GM21619 (cell line): ENCODE measurements around the gene AXL.
"Not testable (repeated sequence)": the region's sequence is repeated elsewhere in the genome, so short reads cannot be mapped to it uniquely, and the experiment has no call there.

Experiments used
- ATAC-seq: cut with Tn5 transposase; IDR thresholded peaks from one replicate; pipeline ENCODE4 v1.9.1; 2021; ENCODE audit not compliant: unreplicated experiment

The AXL gene

DNA sequence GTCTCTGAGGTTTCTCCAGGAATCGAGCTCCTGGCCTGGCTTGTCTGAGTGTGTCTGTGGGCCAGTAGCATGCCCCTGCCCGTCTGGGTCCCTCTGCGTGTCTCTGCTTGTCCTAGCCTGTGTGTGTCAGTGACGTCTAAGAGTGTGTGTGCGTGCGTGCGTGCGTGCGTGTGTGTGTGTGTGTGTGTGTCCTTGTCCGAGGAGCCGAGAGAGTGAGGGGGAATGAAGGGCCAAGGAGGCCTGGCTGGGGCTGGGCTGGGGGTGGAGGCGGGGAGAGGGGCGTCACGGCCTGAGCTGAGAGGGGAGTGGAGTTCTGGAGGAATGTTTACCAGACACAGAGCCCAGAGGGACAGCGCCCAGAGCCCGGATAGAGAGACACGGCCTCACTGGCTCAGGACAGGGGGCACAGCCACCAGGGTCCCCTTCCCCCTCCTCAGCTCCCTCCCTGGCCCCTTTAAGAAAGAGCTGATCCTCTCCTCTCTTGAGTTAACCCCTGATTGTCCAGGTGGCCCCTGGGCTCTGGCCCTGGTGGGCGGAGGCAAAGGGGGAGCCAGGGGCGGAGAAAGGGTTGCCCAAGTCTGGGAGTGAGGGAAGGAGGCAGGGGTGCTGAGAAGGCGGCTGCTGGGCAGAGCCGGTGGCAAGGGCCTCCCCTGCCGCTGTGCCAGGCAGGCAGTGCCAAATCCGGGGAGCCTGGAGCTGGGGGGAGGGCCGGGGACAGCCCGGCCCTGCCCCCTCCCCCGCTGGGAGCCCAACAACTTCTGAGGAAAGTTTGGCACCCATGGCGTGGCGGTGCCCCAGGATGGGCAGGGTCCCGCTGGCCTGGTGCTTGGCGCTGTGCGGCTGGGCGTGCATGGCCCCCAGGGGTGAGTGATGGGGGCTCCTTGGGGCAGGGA, at the start of gene AXL:
Gene AXL, plus strand, starts transcription at position 609 of the 893 bp plus-strand sequence. Its CDS starts 170 bp downstream, at position 779.
- ATAC-seq: no peak

DNA sequence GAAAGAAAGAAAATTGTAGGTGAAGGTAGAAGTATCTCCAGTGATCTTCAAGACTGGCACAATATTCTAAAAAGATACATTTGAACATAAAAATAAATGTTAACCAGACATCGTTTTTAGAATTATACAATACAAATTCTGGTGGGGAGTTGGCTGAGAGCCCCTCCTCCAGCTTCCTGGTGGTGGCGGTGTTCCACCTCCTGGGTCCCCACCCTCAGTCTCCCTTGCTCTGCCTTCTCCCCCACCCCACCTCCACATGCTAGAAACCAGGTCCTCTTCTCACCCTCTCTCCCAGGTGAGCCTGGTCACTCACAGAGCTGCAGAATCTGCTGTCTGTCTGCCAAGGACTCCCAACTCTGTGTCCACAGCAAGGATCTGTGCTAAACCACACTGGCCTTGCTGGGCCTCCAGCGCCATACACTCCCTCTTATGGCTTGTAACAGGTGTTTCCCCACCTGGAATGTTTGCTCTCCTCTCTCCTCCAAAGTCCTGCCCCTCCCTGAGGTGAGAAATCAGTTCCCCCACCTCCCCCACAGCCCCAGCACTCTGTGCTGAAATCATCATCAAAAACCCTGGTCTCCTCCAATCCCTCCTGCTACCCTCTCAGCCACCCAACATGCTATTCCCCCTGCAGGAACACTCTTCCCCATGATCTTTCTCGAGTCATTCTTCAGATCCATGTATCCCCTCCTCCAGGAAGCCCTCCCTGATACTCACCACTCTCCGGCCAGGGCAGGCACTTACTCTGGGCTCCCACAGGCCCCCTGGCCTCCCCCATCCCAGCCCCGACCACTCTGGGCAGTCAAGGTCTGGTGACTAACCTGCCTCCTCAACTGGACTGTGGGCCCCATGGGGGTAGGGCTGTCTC, 46.5 kb upstream of the AXL start:
- ATAC-seq: no peak

GRCh38 chr19:41174297-41174928, 44.6 kb upstream of the AXL start:
- no peak for ATAC-seq

- ATAC-seq: no peak
Observed at GRCh38 chr19:41175801-41176777, 42.9 kb upstream of the AXL start.

GRCh38 chr19:41180173-41180572, 38.9 kb upstream of the AXL start:
- not testable (repeated sequence) for ATAC-seq

DNA sequence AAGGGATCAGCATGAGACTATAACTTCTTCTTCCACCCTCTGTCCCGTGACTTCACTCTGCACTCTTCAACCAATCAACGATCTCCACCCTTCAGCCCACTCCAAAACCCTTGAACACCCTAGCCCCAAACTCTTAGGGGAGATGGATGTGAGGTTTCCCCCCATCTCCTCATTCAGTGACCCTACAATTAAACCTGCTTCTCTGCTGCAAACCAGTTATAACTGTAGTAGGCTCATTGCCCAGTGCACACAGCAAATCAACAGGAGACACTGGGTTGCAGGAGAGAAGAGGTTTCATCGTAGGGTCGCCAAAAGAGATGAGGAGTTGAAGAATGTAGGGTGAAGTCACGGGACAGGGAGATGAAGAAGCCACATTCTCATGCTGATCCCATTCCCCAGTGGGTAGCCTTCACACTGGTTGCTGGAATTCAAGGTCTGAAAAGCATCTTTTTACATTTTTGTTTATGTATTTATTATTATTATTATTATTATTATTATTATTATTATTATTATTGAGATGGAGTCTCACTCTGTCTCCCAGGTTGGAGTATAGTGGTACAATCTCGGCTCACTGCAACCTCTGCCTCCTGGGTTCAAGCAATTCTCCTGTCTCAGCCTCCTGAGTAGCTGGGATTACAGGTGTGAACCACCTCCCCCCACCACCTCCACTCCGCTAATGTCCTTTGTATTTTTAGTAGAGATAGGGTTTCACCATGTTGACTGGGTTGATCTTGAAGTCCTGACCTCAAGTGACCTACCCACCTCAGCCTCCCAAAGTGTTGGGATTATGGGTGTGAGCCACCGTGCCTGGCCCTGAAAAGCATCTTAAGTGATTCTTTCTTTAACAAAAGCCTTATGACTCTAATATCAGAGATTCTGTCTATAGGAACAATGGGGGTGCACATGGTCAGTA, 31.8 kb upstream of the AXL start:
- no peak for ATAC-seq

DNA sequence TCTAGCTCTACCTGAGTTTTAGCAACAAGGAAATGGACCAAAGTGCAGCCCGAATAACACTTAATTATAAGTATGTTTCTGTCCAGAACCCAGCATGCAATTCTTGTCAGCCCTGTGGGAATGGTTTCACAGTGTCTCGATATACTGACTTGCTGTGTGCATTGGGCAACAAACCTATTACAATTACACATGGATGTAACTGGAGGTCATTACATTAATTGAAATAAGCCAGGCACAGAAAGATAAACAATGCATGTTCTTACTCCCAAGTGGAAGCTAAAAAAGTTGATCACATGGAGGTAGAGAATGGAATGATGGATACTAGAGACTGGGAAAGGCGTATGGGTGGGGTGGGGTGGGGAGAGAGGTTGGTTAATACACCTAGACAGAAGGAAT, 31.1 kb upstream of the AXL start:
- ATAC-seq: no peak

GRCh38 chr19:41189425-41190065, 29.5 kb upstream of the AXL start:
- ATAC-seq: no peak

DNA sequence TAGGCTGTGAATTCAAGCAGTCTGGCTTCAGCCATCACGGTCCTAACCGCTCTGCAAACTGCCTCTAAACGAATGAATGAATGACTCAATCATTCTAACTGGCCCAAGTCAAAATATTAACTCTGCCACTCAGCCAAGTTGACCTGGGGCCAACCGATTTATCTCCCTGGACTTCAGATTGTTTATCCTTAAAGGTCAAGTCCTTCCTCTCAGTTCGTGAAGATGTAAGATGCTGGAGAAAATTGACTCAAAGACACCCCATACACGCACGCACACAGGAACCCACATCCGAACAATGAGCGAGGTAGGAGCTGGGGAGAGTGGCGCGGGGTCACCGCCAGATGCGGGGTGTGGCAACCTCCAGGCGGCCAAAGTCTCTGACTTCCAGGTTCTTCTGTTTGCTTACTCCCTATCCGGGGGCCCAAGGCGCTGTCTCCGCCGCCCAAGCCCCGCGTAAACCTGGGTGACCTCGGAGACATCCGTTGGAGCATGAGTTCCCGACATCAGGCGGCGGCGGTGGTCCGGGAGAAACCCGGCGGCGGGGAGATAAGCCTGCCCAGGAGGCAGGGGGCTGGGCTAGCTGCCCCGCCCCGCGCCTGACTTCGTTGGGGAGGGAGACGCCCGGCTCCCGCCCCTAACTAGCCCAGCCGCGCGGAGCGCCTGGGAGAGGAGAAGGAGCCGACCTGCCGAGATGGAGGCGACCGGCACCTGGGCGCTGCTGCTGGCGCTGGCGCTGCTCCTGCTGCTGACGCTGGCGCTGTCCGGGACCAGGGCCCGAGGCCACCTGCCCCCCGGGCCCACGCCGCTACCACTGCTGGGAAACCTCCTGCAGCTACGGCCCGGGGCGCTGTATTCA, 26.2 kb upstream of the AXL start, which contains the start of gene CYP2S1:
Gene CYP2S1, plus strand, starts transcription at position 646 of the 856 bp plus-strand sequence. Its CDS starts 46 bp downstream, at position 692.
- ATAC-seq: no peak

GRCh38 chr19:41193430-41194156, 25.4 kb upstream of the AXL start:
- no peak for ATAC-seq

DNA sequence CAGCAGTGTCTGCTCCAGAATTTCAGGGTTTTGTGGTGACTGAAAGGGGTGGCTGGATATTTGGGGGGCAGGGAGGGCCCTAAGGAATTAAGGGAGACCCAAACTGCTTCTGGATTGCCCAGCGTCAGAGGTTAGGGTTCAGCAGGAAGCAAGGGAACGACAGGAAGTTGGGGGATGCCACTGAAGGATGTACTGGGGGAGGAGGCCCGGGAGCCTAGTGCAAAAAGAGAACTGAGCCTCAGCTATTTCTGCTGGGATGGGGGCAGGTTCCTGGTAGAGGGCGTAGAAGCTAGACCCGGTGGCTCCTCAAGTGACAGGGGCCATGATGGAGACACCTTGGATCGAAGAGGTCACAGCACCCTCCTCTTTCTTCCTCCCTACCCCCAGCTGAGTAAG, 24.9 kb upstream of the AXL start:
- ATAC-seq: no peak

DNA sequence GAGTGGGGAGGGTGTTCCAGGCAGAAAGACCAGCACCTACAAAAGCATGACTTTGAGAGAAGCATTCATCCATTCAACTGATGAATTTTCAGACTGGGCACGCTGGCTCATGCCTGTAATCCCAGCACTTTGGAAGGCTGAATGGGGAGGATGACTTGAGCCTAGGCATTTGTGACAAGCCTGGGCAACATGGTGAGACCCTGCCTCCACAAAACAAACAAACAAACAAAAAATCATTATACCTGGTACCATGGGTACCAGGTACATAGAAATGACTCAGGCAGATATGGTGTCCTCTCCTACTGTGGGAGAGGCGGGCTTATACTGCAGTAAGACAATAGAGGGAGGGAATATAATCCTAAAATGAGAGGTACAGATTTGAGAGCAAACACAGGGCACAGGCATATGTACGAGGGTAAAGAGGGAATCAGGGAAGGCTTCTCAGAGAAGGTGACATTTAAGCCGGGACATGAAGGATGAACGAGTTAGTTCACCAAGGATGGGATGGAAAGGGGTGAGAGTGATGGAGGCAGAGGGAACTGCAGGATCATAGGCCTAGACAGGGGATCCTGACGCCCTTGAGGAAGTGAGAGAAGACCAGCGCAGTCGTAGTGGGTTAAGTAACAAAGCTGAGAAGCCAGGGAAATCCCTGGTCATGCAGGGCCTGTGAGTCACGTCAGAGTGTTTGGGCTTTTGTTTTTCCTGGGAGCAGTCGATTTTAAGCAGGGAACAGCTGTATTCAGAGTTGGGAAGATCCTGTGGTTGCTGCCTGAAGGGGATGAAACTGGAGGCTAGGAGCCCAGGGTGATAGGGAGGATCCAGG, 23.1 kb upstream of the AXL start:
- no peak for ATAC-seq

DNA sequence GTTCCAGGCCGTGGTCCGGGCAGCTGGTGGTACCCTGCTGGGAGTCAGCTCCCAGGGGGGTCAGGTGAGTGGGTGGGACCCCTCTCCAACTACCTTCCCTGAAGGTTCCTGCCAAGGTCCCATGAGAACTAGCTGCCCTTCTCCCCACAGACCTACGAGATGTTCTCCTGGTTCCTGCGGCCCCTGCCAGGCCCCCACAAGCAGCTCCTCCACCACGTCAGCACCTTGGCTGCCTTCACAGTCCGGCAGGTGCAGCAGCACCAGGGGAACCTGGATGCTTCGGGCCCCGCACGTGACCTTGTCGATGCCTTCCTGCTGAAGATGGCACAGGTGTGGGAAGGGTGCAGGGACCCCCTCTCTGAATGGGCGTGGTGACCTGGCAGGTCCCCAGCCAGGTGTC, 20.5 kb upstream of the AXL start:
- no peak for ATAC-seq

DNA sequence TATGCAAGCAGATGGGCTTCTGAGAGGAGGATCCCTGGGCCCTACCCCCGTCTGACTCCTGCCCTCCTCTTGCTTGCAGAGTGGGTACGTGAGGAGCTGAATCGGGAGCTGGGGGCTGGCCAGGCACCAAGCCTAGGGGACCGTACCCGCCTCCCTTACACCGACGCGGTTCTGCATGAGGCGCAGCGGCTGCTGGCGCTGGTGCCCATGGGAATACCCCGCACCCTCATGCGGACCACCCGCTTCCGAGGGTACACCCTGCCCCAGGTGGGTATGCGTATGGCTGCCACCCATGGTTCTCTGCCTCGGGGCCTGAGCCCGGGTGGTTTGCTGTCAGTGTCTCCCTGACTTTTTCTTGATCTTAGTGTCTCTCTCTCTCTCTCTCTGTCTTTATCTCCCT, 15.7 kb upstream of the AXL start:
- no peak for ATAC-seq

DNA sequence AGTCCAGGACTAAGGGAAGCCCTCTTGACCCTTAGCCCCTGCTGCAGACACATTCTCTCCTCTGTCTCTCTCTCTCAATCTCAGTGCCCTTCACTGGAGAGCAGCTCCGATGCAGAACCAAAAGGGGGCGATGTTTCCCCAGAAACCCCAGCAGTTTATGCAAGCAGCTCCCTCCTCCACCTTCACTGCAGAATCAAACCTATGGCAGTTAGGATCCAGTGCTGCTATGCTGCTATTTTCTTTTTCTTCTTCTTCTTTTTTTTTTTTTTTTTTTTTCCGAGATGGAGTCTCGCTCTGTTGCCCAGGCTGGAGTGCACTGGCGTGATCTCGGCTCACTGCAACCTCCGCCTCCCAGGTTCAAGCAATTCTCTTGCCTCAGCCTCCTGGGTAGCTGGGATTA, 14.7 kb upstream of the AXL start:
- not testable (repeated sequence) for ATAC-seq

GRCh38 chr19:41205995-41206394, 13.0 kb upstream of the AXL start:
- ATAC-seq: no peak
